HG03159 (cell line): ENCODE results near the gene RALB.
A peak's percentile ranks its signal among the peaks of the same experiment; 100 is the strongest.
"Not testable (repeated sequence)": the region's sequence is repeated elsewhere in the genome, so short reads cannot be mapped to it uniquely, and the experiment has no call there.

Source experiments
- ATAC-seq: cut with Tn5 transposase; IDR thresholded peaks from one replicate; pipeline ENCODE4 v1.9.1; 2021; ENCODE audit warnings: mild to moderate bottlenecking, moderate library complexity; ENCODE audit not compliant: unreplicated experiment

Gene RALB

DNA sequence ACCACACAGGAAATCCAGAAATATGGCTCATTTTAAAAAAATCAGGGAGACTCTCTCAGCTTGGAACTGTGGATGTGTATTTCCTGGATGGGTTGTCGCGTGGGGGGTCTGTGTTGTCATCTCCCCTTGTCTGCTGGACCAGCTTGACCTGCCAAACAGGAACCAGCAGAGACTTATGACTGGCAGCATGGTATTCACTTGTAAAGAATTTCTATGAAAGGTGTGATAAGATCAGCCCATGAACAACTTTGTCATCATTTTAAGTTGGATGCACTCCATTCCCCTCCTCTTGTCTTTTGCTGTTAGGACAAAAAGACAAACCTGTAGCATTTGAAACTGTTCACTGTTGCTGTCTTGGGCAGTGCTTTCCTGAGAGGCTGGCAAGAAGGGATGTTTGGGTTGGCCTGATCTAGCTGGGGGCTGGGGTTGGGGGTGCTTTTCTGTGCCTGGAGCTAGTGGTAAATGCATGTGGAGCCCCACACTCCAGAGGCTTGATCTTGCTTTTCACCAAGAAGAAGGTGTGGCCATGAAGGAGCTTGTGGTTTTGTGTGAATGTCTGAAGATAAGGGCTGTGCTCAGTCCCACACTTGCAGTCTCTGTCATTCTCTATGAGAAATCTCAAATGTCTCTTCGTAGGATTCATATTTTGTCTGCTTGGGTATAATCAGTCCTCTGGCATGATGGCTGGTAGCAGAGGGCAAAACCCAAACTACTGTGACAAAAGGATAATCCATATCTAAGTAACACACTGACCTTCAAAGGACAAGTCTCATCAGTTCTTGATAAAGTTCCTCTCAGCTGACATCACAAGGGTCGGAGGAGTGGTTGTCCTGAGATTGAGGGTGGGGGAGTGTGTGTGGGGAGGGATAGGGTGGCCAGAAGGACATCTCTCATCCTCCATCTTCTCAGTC lies 39.0 kb downstream of the RALB start:
- no peak for ATAC-seq

DNA sequence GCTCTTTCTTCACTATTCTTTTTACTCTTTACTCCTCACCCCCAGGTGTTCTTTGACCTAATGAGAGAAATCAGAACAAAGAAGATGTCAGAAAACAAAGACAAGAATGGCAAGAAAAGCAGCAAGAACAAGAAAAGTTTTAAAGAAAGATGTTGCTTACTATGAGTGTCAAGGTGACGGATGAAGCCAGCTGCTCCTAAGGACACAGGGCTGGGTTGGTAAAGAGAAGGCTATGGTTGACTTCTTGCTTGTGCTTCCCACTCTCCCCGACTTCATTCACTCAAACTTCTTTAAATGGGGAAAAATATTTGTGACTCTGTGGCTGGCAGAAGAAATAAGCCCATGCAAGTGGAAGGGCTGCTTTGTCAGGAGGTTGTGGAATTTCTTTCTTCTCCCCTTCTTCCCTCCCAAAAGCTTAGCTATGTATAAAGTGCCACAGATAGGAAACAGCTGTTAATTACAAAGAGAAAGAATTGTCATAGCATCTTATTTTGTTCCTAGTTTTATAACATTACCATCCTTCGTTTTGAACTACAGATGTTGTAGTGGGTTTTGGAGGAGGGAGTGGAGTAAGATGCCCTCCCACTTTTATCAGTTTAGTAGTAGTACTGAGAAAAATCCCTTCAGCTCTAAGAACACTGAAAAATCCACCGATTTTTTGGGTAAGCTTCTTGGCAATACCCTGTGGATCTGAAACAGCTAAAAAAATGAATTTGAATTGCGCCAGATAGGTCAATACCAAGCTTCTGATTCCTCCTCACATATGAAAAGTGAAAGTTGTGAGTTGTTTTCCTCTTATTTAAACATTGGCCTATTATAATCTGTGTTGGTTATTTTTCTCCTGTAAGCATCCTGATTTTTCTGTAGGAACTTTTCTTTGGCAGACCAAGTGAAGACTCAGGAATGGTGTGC lies 40.7 kb downstream of the RALB start:
- peak; percentile 36 for ATAC-seq

DNA sequence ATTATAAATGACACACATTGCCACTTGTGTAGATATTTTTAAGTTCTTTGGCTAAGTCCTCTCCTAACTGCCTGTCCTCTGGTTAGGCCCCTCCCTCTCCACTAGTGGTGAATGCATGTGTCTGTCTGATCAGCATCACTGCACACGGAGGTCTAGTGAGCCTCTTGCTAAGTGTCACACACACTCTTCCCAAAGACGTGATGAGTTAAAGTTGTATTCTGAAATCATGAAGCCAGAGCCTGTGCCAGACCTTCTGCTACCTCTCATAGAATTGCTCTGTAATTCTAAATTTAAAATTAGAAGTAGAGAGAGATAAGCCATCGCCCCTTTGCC lies 41.3 kb downstream of the RALB start:
- ATAC-seq = peak; percentile 92

DNA sequence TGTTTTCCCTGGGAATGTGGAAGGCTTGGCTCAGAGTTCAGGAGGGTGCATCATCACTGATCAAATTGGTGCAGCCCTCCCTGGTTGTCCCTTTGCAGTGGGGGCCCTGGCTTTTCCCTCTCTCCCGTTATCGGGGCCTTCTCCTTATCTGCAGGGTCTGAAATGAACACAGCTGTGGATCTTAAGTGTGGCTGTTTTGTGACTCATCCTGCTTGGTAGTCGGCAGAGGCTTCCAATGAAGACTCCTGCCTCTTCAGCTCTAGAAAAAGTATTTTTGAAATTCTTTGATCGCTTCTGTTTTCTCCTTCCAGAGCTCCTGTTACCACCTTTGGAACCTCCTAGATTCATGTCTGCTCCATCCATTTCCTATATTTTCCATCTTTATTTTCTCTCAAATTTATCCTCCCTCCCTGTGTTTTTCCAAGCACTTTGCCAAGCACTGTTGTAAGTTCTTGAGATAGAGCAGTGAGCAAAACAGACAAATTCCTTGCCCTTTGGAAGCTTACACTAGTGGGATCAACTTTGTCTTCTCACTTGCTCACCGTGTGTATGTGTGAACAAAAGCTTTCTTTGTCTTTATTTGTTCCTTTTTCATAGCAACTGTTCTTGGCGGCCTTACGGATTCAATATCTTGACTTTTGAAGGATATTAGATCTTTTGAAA lies 45.7 kb downstream of the RALB start:
- no peak for ATAC-seq

DNA sequence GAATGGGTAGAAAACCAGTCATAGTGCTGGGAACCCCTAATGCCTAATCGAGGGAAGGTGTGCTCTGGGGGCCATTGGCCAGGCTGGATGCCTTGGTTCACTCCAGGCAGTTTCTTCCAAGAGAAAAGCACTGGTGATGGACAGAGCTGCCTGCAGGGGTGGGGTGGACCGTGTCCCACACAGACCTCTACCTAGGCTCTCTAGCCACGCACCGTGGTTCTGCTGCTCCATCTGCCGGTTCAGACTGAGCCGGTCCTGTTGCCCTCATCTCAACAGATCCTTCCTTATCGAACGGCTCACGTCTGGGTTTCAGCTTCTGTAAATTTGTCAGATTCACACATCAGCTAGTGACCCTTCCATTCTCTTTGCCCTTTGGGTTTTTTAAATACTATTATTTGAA lies 46.4 kb downstream of the RALB start:
- no peak for ATAC-seq

DNA sequence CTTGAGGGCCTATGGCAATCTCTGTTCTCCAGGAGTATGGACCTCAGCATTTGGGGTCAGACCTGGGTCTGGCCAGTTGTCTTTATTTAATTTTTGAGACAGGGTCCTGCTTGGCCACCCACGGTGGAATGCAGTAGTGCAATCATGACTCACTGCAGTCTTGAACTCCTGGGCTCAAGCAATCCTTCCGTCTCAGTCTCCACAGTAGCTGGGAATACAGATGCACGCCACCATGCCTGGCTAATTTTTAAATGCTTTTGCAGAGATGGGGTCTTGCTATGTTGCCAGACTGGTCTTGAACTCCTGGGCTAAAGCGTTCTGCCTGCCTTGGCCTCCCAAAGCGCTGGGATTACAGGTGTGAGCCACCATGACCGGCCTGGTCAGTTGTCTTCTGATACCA lies 46.9 kb downstream of the RALB start:
- no peak for ATAC-seq

DNA sequence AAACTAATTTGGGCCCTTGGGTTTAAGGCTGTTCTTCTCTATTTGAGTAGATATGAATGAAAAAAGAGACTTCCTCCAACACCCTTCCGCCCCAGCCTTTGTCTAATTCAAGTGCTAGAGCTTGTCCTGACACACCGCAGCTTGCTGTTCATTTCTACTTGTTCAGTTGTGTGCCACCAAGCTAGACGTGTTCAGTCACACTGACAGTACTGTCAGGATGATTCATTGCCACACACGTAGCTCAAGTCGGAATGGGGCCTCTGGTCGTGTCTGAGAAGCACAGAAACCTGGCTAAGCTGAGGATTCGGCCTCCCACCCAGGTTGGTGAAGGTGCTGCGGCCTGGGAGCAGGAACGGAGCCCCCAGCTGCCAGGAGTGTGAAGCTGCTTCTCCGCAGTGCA lies 47.7 kb downstream of the RALB start:
- no peak for ATAC-seq

DNA sequence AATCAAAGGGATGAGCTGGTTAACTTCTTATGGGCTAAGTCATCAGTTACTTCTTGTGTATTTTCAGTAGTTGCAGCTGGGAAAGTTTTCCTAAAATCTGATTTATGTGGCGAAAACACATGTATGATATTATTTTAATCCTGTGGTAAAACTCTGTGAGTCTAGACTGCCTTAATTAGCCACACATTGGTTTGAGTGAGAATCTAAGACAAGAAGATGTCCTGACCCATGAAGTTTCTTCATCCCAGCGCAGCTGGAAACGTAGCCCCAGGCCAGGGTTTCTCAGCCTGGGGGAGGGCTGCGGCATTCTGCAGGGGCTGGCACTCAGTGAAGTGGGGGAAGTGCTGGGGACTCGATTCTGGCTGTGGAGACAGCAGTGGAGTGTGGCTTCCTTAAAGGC lies 48.6 kb downstream of the RALB start:
- ATAC-seq = no peak

DNA sequence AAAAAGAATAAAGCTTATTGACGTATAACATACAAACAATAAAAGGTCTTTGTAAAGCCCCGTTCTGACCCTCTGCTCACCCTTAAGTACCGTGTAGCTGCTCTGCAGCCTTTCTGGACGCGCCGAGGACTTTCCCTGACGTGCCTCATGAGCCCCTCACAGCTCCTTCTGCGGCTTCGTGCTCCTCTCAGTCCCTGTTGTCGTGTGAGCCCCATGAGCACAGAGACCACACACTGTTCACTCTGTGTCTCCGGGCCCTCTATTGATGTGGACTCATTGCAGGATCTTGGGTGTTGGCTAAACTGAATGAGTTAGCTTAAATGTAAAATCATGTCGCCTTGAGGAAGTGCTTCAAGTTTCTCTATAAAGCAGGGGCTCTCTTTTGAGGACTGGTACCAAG lies 49.6 kb downstream of the RALB start:
- no peak for ATAC-seq

DNA sequence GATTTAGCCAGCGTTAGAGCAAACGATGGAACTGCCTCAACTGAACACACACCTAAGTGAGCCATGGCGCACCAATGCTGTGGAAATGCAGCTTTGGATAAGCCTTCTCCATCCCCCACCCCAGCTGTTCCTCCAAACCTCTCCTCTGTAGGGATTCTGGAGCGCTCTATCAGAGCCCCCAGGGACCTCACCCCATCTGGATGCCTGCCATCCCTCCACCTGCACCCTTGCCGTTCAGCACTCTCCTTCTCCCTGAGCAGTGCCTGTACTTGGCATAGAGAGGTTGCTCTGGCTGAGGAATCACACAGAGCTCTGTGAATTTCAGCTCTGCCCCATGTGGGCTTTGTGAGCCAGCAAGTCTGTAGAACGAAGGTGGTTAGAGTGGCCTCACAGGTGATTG lies 50.5 kb downstream of the RALB start:
- no peak for ATAC-seq

DNA sequence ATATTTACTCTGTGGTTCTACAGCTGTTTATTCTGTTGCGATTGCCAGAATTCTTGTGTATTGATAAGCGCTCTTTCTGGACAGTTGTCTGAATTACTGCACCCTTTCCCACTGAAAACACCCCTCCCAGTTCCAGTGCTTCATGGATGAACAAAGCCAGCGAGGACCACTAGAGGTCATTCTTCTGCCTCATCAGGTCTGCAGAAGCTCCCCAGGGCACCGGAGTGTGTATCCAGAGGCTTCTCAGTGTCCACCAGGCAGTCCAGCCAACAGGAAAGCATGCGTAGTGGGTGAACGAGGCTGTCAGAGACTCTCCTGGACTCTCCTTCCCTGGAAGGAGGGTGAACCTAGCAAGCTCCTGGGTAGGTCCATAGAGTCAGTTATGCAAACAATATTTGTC lies 52.6 kb downstream of the RALB start:
- no peak for ATAC-seq

DNA sequence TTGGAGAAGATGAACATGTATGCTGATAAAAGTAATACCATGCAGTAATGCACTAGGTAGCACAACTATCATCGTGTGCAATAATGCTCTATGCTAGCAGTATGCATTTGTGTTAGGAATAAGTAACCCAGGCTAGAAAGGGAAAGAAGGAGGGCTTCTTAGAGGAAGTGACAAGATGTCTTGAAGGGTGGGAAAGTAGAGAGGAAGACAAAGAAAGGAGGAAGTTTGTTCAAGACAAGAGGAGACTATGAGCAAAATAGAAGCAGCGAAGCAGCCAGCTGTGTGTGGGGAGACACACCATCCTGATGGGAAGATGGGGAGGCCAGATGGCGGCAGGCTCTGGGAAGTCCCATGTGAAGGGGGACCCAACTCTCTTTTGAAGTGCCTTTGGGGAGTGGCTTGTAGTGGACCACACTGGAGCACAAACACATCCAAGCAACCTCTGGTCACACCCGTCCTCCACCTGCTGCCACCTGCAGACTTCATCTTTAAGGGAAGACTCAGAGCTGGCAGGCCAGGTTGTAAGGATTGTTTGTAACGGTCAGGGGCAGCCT lies 53.4 kb downstream of the RALB start:
- ATAC-seq = no peak

DNA sequence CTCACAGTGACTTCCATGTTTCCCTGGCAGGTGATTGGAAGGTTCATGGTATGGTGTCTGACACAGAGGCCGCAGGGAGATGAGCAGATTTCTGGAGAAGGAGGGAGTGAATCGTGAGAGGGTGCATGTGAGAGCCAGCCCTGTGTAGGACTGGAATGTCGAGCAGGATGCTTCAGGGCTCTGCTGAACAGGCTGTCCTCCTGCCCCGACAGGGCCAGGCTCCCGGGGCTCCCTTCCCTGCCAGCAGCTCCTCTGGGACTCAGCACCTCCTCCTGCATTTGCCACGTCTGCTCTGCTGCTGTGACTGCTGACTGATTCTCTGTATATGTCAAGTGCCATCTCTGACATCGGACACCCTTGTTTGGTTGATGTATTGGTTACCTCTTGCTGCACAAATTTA lies 54.8 kb downstream of the RALB start:
- ATAC-seq = no peak

DNA sequence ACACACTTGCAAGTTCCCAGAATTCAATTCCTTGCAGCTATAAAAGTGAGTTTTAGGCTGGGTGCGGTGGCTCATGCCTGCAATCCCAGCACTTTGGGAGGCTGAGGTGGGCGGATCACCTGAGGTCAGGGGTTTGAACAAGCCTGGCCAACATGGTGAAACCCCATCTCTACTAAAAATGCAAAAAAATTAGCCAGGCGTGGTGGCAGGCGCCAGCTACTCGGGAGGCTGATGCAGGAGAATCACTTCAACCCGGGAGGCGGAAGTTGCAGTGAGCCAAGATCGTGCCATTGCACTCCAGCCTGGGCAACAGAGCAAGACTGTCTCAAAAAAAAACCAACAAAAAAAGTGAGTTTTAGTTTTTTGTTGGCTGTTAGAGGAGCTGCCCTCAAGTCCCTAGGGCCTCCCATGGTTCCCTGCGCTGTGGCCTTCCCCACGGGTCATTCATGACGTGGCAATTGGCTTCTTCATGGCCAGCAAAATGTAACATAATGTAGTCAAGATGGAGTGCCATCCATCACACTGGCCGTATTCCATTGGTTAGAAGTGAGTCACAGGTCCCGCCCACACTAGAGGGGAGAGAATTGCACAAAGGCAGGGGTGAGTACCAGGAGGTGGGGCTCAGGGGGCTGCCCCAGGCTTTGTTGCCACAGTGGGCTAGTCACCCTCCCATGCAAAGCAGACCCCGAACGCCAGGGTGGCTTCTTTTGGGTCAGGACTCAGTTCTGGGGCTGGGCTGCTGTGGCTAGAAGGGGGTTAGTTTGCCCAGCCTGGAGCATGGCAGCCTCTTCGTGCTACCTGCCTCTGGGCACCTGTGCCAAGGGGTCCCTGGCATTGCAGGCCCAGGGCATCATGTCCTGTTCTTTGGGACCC lies 55.6 kb downstream of the RALB start:
- ATAC-seq = no peak

DNA sequence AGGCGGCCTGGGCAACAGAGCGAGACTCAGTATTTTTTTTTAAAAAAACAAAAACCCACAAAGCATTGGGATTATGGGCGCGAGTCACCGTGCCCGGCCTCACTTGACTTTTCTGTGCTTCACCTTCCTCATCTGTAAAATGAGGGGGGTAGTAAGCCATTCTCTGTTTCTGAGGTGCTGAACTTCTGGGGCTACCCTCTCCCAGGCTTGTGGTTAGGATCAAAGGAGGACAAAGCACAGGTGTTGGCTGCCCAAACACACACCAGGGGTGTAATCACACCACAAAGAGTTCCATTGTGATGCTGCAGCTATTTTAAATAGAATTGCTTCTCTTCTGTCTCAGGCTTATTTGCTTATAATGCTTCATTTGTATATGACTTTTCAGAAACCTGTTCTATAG lies 57.5 kb downstream of the RALB start:
- ATAC-seq = no peak

DNA sequence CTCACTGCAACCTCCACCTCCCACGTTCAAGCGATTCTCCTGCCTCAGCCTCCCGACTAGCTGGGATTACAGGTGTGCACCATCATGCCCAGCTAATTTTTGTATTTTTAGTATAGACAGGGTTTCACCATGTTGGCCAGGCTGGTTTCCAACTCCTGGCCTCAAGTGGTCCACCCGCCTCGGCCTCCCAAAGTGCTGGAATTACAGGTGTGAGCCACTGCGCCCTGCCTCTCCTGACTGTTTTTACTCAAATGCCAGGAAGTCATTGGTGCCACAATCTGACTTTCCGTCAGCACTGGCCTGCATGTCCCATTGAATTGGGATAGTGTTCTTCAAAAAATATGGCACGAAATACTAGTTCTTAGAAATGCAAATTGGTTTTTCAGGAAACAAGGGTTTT lies 58.2 kb downstream of the RALB start:
- not testable (repeated sequence) for ATAC-seq

DNA sequence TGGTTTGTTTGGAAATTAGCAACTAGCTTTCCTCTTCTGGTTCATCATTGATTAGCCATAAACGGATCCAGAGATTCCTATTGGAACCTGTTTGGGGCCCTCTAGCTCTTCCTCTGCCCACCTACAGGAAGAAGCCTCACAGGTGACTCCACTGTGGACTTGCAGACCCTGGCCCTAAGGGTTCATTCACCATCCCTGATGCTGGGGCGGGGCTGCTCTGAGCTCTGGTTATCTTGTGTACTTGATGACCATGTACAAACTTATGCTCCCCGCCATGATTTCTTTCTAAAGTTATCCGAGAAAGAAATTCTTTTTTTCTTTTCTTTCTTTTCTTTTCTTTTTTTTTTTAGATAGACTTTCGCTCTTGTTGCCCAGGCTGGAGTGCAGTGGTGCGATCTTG lies 59.4 kb downstream of the RALB start:
- ATAC-seq = no peak

DNA sequence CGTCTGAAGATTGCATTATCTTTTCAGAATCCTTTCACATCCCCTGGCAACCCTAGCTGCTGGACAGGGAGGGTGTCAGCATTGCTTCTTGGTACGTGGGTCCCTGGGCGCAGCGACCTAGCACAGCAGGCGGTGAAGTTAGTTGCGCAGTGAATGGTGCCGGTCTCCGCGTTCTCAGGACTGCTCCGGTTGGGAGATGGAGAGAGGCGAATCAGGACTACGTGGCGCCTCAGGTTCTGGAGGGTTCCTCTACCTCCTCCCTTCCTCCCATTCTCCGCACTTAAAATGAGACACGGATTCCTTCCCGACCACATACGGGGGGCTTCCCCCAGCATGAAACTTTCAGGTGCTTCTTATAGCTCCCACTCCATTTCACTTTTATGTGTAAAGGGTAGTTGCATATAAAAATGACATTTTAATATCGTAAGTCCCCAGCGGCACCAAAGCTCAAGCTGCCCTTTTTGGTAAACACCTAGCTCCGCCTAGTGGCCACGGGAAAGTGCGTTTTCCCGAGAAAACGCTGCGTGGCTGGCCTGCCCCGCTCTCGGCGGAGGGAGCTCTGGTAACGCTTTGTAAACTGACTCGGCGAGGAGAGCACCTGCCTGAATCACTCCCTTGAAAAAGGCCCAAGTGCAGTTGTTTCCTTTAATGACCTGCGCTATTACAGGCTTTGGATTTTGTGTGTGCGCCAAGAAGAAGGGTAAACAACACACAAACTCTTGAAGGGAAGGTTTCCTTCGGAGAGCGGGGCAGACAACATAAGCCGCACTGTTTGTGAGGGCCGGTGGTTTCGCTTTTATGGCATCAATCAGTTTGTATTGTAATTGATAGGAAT lies 60.4 kb downstream of the RALB start:
- ATAC-seq = peak; percentile 42
